Esophagus squamous epithelium (tissue), 4 donors: ENCODE results near the gene ZSCAN30.

ENCODE experiments used
- CTCF ChIP-seq, 6 experiments: fragments of 450-650 bp in 4 of 6; fragments of 200-600 bp in 2 of 6; sonication (generic) in 2 of 6; IDR thresholded peaks; one replicate each; pipeline ENCODE4 v1.5.1; 2016 to 2019; ENCODE audit warnings: antibody characterized with exemption in 6 of 6, mild to moderate bottlenecking in 4 of 6, moderate library complexity in 4 of 6
- POLR2A ChIP-seq, 4 donors: fragments of 450-650 bp; IDR thresholded peaks; one replicate each; pipeline ENCODE4 v1.6.1; 2017; ENCODE audit warnings: antibody characterized with exemption in 4 of 4, mild to moderate bottlenecking in 4 of 4, moderate library complexity in 3 of 4

GRCh38 chr18:35289727-35290093 is 319 bp downstream of the ZSCAN30 start:
- TF ChIP-seq POLR2A (IDR thresholded peaks at IDR 0.05): no peak
- TF ChIP-seq CTCF (IDR thresholded peaks at IDR 0.05): no peak
